GM12875 (cell line): ENCODE measurements around the gene BICC1.

ENCODE experiments used
- H3K4me3 ChIP-seq: one replicate; pipeline ENCODE4 v1.5.1; 2011; ENCODE audit warnings: low read depth, low read length, control low read depth
- TF ChIP-seq, protein P1 (sequence below): IDR thresholded peaks from 2 replicates; pipeline ENCODE4 v1.5.1; 2011; ENCODE audit warnings: low read depth, mild to moderate bottlenecking, control low read depth, inconsistent platforms, low read length, moderate library complexity, borderline replicate concordance; ENCODE audit not compliant: insufficient read depth

Gene BICC1

DNA sequence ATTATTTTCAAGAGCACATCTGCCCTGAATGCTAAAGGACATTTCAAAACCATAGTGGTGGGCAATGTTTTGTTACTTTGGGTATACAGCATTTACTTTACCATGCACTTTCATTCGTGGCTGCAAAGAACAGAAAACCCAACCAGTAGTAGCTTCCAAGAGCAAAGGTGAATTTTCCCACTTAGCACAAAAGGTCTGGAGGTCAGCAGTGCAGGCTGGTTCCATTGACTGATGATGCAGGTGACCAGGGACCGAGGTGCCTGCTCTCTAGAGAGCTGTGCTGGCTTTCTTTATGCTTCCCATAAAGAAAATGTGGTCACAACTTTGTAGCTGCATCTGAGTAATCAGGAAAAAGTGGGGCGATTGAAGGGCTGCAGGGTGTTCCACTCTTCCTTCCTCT is 240.0 kb downstream of the BICC1 start:
- TF ChIP-seq, protein P1, sequence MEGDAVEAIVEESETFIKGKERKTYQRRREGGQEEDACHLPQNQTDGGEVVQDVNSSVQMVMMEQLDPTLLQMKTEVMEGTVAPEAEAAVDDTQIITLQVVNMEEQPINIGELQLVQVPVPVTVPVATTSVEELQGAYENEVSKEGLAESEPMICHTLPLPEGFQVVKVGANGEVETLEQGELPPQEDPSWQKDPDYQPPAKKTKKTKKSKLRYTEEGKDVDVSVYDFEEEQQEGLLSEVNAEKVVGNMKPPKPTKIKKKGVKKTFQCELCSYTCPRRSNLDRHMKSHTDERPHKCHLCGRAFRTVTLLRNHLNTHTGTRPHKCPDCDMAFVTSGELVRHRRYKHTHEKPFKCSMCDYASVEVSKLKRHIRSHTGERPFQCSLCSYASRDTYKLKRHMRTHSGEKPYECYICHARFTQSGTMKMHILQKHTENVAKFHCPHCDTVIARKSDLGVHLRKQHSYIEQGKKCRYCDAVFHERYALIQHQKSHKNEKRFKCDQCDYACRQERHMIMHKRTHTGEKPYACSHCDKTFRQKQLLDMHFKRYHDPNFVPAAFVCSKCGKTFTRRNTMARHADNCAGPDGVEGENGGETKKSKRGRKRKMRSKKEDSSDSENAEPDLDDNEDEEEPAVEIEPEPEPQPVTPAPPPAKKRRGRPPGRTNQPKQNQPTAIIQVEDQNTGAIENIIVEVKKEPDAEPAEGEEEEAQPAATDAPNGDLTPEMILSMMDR = no peak
- no peak overlapping the region for H3K4me3 ChIP-seq

DNA sequence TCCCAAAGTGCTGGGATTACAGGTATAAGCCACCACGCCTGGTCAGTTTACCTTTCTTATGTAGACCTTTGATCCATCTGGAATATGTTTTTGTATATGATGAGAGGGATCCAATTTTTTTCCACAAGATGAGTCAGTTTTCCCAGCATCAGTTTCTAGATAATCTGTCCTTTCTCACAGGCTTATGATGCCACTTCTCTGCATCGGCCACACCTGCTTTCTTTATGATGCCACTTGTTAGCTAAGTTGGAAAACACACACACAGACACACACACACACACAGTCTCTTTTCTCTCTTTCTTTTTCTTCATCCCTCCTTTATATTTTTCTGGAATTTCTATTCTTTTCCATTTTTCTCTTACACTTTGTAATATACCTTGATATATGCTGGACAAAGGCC is 240.8 kb downstream of the BICC1 start:
- TF ChIP-seq, protein P1 = no peak
- no peak overlapping the region for H3K4me3 ChIP-seq

DNA sequence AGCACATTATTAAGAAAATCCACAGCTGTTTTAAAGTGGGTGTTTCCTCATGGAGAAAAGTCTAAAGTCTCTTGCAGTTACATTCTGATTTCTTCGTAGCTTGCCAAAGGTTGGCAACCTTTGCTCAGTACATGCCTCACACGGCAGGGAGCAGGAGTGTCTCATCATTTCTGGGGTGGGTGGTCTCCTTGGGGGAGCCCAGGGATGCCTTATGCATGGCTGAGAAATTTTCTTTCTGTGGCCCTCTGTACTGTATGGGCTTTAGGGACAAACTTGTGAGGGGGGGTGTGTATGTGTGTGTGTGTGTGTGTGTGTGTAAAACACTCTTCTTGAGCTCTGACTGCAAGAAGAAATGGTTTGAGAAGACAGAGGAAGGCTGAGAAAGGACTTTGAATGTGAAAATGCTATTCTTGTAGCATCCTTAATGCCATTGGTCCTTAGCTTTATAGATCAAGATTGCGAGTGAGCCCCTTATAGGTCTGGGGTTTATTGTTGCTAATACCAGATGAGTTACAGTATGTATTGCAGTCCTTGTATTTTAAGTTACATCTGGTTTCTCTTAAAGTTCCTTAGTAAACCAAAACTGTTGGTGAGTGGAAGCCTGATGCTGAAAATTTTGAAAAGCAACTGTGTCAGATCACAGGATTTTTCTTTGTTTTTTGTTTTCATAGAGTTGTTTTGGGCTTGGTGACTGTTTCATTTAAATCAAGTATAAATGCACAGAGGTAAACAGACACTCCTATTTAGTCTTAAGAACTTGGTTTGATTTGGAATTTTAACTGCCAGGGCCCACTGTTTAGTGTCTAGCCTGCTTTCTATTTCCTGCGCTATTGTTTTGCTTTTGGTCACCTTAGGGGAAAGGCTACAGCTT is 242.0 kb downstream of the BICC1 start:
- H3K4me3 ChIP-seq = no peak overlapping the region
- TF ChIP-seq, protein P1 = no peak

DNA sequence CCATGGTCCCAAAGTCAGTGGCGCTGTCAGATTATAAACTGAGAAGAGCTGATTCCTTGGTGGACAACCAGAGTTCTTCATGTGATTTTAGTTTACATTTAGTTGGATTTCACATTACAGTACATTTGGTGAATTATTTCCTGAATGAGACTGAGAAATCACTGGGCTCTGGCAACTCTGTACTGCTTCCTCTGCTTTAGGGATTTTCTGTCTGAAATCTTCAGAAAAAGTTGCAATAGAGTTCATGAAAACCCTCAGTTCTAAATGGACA is 242.6 kb downstream of the BICC1 start:
- H3K4me3 ChIP-seq = no peak overlapping the region
- TF ChIP-seq, protein P1 = no peak

DNA sequence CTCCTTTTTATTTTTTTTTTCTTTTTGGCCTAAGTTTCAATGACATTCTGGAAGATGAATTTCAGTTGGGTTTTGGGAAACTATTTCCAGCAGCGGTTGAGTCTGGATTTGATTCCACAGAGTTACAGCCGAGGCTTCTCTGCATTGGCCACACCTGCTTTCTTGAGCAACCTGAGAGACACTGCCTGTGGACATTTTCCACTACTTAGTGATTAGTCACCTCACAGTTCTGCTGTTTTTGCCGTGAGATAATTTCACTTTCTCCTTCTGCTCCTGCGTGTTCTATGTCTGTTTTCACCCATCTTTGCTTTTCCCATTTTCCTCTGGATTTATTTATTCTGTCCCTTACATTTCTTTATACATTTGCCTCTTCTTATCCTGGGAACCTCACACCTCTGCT is 243.0 kb downstream of the BICC1 start:
- TF ChIP-seq, protein P1 = no peak
- no peak overlapping the region for H3K4me3 ChIP-seq

DNA sequence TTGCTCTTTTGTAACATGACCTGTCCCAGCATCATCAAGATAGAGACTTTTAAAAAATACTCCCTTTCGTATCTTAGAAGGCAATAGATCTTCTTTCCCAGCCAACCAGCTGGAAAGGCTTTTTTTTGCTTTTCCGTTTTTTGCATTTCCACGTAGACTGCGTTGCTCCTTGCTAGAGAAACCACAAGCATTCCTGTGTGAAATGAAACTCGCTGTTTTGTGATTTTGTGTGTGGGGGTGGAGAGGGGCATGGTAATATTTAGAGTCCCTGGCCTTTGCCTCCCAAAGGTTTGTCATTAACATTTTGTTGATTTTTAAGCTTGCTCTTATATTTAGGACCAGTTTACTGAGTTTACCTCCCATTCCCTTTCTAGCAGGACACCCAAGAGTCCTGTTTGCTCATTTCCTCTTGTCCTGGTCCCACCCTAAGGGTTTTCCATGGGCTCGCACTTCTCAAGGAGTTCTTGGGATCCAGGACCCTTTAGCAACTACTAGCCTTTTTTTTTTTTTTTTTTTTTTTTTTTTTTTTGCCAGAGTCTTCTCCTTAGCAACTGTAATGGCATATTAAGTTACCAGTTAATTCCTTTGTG is 243.6 kb downstream of the BICC1 start:
- TF ChIP-seq, protein P1 = no peak

DNA sequence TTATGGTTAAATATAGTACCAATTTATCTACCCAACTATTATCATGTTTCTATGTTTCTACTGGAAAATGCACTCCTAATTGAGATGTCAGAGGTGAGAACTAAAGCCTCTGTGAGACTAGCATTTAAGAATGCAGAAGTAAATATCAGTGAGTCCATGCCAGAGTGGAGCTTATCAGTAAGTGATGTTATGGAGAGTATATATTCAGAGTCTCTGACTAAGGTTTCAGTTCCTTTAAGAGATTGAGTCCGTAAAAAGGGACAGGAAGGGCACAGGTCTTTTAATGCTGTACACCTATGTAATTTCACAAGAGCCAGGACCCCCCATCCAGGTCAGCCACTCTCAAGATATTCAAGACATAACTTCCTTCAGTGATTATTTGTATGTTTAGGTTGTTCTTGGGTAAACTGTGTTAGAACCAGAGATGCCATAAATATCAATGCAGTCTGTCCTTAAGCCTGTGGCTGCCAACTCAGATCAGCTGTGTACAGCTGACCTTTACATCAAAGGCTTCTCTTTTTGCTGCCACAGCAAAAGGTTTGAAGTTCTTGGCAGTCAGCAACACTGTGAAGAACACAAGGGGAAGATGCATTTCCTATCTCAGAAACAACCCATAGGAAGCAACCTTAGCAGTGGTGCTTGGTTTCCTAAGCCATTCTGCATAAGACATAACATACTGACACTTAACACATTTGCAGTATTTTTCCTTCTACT is 244.8 kb downstream of the BICC1 start:
- TF ChIP-seq, protein P1 = no peak
- no peak overlapping the region for H3K4me3 ChIP-seq

More for the DNA sequence above, 243.6 kb downstream of the BICC1 start:
- no peak overlapping the region for H3K4me3 ChIP-seq
